NCI-H748 (cell line): ENCODE data around the gene JAZF1.

Experiments used
- DNase-seq: peaks from one replicate; lab custom pipeline; 2025; ENCODE audit not compliant: unreplicated experiment; lab: John Stamatoyannopoulos, UW

The JAZF1 gene

GRCh38 chr7:28112012-28112411, 68.6 kb downstream of the JAZF1 start:
- DNase-seq: no peak

GRCh38 chr7:28110427-28111012, 70.1 kb downstream of the JAZF1 start:
- DNase-seq: no peak

- DNase-seq: no peak
Observed at GRCh38 chr7:28108747-28109146, 71.8 kb downstream of the JAZF1 start.

GRCh38 chr7:28107960-28108359, 72.6 kb downstream of the JAZF1 start:
- no peak for DNase-seq

- DNase-seq: peak; percentile 91
Observed at GRCh38 chr7:28106321-28106829, 74.2 kb downstream of the JAZF1 start.

GRCh38 chr7:28105234-28105633, 75.4 kb downstream of the JAZF1 start:
- no peak for DNase-seq

- DNase-seq: peak; percentile 31
Observed at GRCh38 chr7:28104811-28105210, 75.8 kb downstream of the JAZF1 start.

- peak; percentile 31 for DNase-seq
Observed at GRCh38 chr7:28104041-28104541, 76.5 kb downstream of the JAZF1 start.

GRCh38 chr7:28102797-28103196, 77.8 kb downstream of the JAZF1 start:
- no peak for DNase-seq

GRCh38 chr7:28096713-28097112, 83.9 kb downstream of the JAZF1 start:
- peak; percentile 48 for DNase-seq

GRCh38 chr7:28095231-28095630, 85.4 kb downstream of the JAZF1 start:
- no peak for DNase-seq

- peak; percentile 79 for DNase-seq
Observed at GRCh38 chr7:28093623-28094232, 86.9 kb downstream of the JAZF1 start.

GRCh38 chr7:28091190-28091589, 89.4 kb downstream of the JAZF1 start:
- no peak for DNase-seq

- no peak for DNase-seq
Observed at GRCh38 chr7:28088901-28089714, 91.5 kb downstream of the JAZF1 start.

GRCh38 chr7:28088032-28088431, 92.6 kb downstream of the JAZF1 start:
- no peak for DNase-seq

- DNase-seq: peak; percentile 42
Observed at GRCh38 chr7:28086198-28086597, 94.4 kb downstream of the JAZF1 start.

- DNase-seq: no peak
Observed at GRCh38 chr7:28083998-28084985, 96.3 kb downstream of the JAZF1 start.

- DNase-seq: no peak
Observed at GRCh38 chr7:28083164-28083997, 97.2 kb downstream of the JAZF1 start.

GRCh38 chr7:28082071-28082470, 98.5 kb downstream of the JAZF1 start:
- DNase-seq: no peak

- no peak for DNase-seq
Observed at GRCh38 chr7:28081016-28081415, 99.6 kb downstream of the JAZF1 start.
